Measurements from ENCODE around the gene UXS1.

GRCh38 chr2:106113361-106113966 is 80.6 kb downstream of the UXS1 start:
- TF ChIP-seq CTCF (IDR thresholded peaks at IDR 0.05) (no peak), EZH2 (IDR thresholded peaks at IDR 0.05) (no peak), EZH2phosphoT487 (IDR thresholded peaks at IDR 0.05) (no peak)

Measured in neural progenitor cell (in vitro differentiated cells).